Mammary epithelial cell (primary cell): ENCODE data around the gene GDF11.

Experiments
- CTCF ChIP-seq, 2 donors: IDR thresholded peaks in 1 of 2; conservative IDR thresholded peaks in 1 of 2; 2 replicates each; pipeline ENCODE4 v1.5.1; 2011 to 2012; ENCODE audit warnings: inconsistent platforms in 2 of 2, low read length in 2 of 2, mild to moderate bottlenecking in 2 of 2, control low read depth in 1 of 2, low read depth in 1 of 2; ENCODE audit not compliant: insufficient read depth in 1 of 2; ENCODE audit errors: extremely low read depth in 1 of 2
- EZH2 ChIP-seq: IDR thresholded peaks from 2 replicates; pipeline ENCODE4 v1.6.1; 2012; ENCODE audit warnings: low read length, inconsistent platforms, borderline replicate concordance

GRCh38 chr12:55757701-55758100 lies 14.8 kb downstream of the GDF11 start:
- TF ChIP-seq CTCF (conservative IDR thresholded peaks at IDR 0.05 in 1 of 2, IDR thresholded peaks at IDR 0.05 in 1 of 2; ENCODE audit: extremely low read depth in 1 of 2, insufficient read depth in 1 of 2, low read depth in 1 of 2, low read length in 2 of 2) (no peak), EZH2 (no peak)
